Fibroblast of lung (primary cell): Measurements from ENCODE around the gene GTPBP6. TPM values are rescaled to one million over a fixed set of nuclear protein-coding genes. Genes with fewer than 3 reads are reported as not detected.

Experiments used
- DNase-seq, 2 donors: peaks; one replicate each; pipeline versions ENCODE4 v3.0.0 to v3.0.0-alpha.2; 2010; ENCODE audit warnings: low read depth in 2 of 2
- H2AFZ ChIP-seq: 2 replicates; pipeline ENCODE4 v1.5.1; 2012; ENCODE audit warnings: low read length, control low read depth, inconsistent platforms
- H3K27ac ChIP-seq: 2 replicates; pipeline ENCODE4 v1.5.1; 2011; ENCODE audit warnings: low read length, control low read depth; ENCODE audit not compliant: insufficient read depth
- H3K27me3 ChIP-seq: 2 replicates; pipeline ENCODE4 v1.5.1; 2011; ENCODE audit warnings: mild to moderate bottlenecking, low read length; ENCODE audit not compliant: control insufficient read depth, insufficient read depth
- H3K36me3 ChIP-seq: 2 replicates; pipeline ENCODE4 v1.5.1; 2011; ENCODE audit warnings: low read length; ENCODE audit not compliant: control insufficient read depth, insufficient read depth
- H3K4me1 ChIP-seq: 2 replicates; pipeline ENCODE4 v1.5.1; 2011; ENCODE audit warnings: low read length; ENCODE audit not compliant: control insufficient read depth, insufficient read depth; ENCODE audit errors: extremely low read depth
- H3K4me2 ChIP-seq: 2 replicates; pipeline ENCODE4 v1.5.1; 2011; ENCODE audit warnings: low read length, control low read depth; ENCODE audit not compliant: insufficient read depth; ENCODE audit errors: extremely low read depth
- H3K4me3 ChIP-seq, 4 experiments: fragments of 200-600 bp in 1 of 4; sonication (generic) in 1 of 4; replicated peaks in 1 of 4; 2 replicates each; pipeline ENCODE4 v1.5.1; 2011 to 2016; ENCODE audit warnings: low read length in 4 of 4, low read depth in 3 of 4, mild to moderate bottlenecking in 3 of 4, control low read depth in 2 of 4, inconsistent platforms in 1 of 4, mixed read lengths in 1 of 4; ENCODE audit not compliant: insufficient read depth in 1 of 4; ENCODE audit errors: control extremely low read depth in 1 of 4
- H3K79me2 ChIP-seq: 2 replicates; pipeline ENCODE4 v1.5.1; 2012; ENCODE audit warnings: mild to moderate bottlenecking, low read length, inconsistent platforms; ENCODE audit not compliant: control insufficient read depth, insufficient read depth
- H3K9ac ChIP-seq: 2 replicates; pipeline ENCODE4 v1.5.1; 2011; ENCODE audit warnings: mild to moderate bottlenecking, low read length, control low read depth; ENCODE audit not compliant: insufficient read depth
- H3K9me3 ChIP-seq: 2 replicates; pipeline ENCODE4 v1.5.1; 2012; ENCODE audit warnings: low read depth, low read length; ENCODE audit not compliant: control insufficient read depth, insufficient read depth
- H4K20me1 ChIP-seq: 2 replicates; pipeline ENCODE4 v1.5.1; 2011; ENCODE audit warnings: low read length; ENCODE audit not compliant: control insufficient read depth, insufficient read depth; ENCODE audit errors: extremely low read depth
- CTCF ChIP-seq, 2 donors: IDR thresholded peaks in 1 of 2; conservative IDR thresholded peaks in 1 of 2; 1 replicate in 1 of 2; 2 replicates in 1 of 2; pipeline ENCODE4 v1.5.1; 2011 to 2012; ENCODE audit warnings: low read length in 2 of 2, control low read depth in 1 of 2, inconsistent platforms in 1 of 2, low read depth in 1 of 2, mild to moderate bottlenecking in 1 of 2
- EZH2 ChIP-seq: IDR thresholded peaks from 2 replicates; pipeline ENCODE4 v1.5.1; 2012; ENCODE audit warnings: low read length, control low read depth, mild to moderate bottlenecking; ENCODE audit errors: missing control alignments
- polyA plus RNA-seq, 2 donors: library from polyadenylated mRNA; depleted of rRNA in 1 of 2; stranded (reverse) in 1 of 2; unstranded in 1 of 2; fragments of >200 nt; gene quantifications; 2 replicates each; pipeline ENCODE4 v1.2.1, GENCODE V29; 2011 to 2012; ENCODE audit warnings: missing spikeins in 1 of 2
- total RNA-seq: library from RNA; depleted of rRNA; stranded (reverse); fragments of >200 nt; gene quantifications from 2 replicates; pipeline ENCODE4 v1.2.1, GENCODE V29; 2014

GTPBP6 gene
- total and polyA plus RNA-seq, 2 donors (not counting 1 experiment from before 2014, with no cell fraction given): 15.4 to 46.1 TPM

DNA sequence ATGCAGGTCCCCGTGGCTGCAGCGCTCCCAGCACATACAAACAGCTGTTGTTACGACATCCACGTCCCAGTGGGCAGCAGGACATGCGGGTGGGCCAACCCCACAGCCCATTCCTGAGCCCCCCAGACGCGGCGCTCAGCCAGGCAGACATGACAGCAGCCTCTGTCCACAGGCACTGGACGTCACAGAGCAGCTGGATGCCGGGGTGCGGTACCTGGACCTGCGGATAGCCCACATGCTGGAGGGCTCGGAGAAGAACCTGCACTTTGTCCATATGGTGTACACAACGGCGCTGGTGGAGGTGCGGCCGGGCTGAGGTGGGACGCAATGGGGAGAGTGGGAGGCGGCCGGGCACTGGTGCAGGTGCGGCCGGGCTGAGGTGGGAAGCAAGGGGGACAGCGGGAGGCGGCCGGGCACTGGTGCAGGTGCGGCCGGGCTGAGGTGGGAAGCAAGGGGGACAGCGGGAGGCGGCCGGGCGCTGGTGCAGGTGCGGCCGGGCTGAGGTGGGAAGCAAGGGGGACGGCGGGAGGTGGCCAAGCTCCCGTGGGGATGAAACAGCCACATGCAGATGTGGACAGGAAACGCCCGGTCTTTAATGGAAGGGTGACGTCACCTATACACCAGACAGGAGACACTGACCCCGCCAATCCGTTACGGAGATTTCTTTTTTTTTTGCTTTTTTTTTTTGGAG lies 28.0 kb downstream of the GTPBP6 start:
- H3K27me3 ChIP-seq: no peaks in the 10 kb centered on the region
- no peak for TF ChIP-seq CTCF (conservative IDR thresholded peaks at IDR 0.05 in 1 of 2, IDR thresholded peaks at IDR 0.05 in 1 of 2; ENCODE audit: low read depth in 1 of 2, low read length in 2 of 2)
- no peak for TF ChIP-seq EZH2
- no peak overlapping the region for H3K9ac ChIP-seq
- no peaks in the 10 kb centered on the region for H3K4me1 ChIP-seq
- no peaks in the 10 kb centered on the region for H3K79me2 ChIP-seq
- H3K36me3 ChIP-seq: peaks cover 16% of the 10 kb centered on the region
- H3K27ac ChIP-seq: no peak overlapping the region
- DNase-seq: no peak
- no peaks in the 10 kb centered on the region for H3K9me3 ChIP-seq
- no peak overlapping the region for H2AFZ ChIP-seq
- H3K4me3 ChIP-seq: no peak overlapping the region
- no peak overlapping the region for H3K4me2 ChIP-seq
- no peaks in the 10 kb centered on the region for H4K20me1 ChIP-seq

- DNase-seq: no peak
- TF ChIP-seq EZH2: no peak
- Histone ChIP-seq H4K20me1 (no peaks in the 10 kb centered on the region), H3K9ac (no peak overlapping the region), H3K27me3 (no peaks in the 10 kb centered on the region), H3K9me3 (no peaks in the 10 kb centered on the region), H3K4me2 (no peak overlapping the region), H3K27ac (no peak overlapping the region), H3K4me1 (no peaks in the 10 kb centered on the region), H3K4me3 (no peak overlapping the region), H3K36me3 (peaks cover 22% of the 10 kb centered on the region), H3K79me2 (no peaks in the 10 kb centered on the region), H2AFZ (no peak overlapping the region)
These were observed 30.0 kb downstream of the GTPBP6 start for GRCh38 chrX:288561-288991.

DNA sequence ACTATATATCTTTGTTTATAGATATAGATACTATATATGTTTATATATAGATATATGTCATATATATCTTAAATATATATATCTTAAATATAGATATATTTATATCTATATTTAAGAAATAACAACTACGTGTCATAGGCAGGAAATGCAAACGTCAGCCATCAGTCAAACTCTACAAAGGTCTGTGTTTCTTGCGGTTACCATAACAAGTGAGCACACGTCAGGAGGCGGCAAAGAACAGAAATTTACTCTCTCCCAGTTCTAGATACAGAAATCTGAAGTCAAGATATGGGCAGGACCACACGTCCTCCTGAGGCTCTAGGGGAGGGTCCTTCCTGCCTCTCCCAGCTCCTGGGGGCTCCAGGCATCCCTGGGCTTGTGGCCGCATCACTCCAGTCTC lies 30.9 kb downstream of the GTPBP6 start:
- no peaks in the 10 kb centered on the region for H4K20me1 ChIP-seq
- no peak overlapping the region for H3K4me3 ChIP-seq
- no peak overlapping the region for H3K27ac ChIP-seq
- TF ChIP-seq EZH2 (no peak), CTCF (conservative IDR thresholded peaks at IDR 0.05 in 1 of 2, IDR thresholded peaks at IDR 0.05 in 1 of 2; ENCODE audit: low read depth in 1 of 2, low read length in 2 of 2) (no peak)
- DNase-seq: no peak
- H3K4me2 ChIP-seq: no peak overlapping the region
- H3K36me3 ChIP-seq: peaks cover 20% of the 10 kb centered on the region
- no peak overlapping the region for H2AFZ ChIP-seq
- H3K9me3 ChIP-seq: no peaks in the 10 kb centered on the region
- no peaks in the 10 kb centered on the region for H3K4me1 ChIP-seq
- no peaks in the 10 kb centered on the region for H3K27me3 ChIP-seq
- H3K79me2 ChIP-seq: no peaks in the 10 kb centered on the region
- H3K9ac ChIP-seq: no peak overlapping the region
